ENCODE data around the gene LEMD1.

The LEMD1 gene

GRCh38 chr1:205447457-205448341 is 25.8 kb upstream of the LEMD1 start:
- no peak overlapping the region for H3K9ac ChIP-seq
- H3K36me3 ChIP-seq = no peaks in the 10 kb centered on the region
- H4K20me1 ChIP-seq = no peaks in the 10 kb centered on the region; the same call in 1 of the 2 replicates
- no peak overlapping the region for H3K27ac ChIP-seq
- H3K4me3 ChIP-seq = no peak overlapping the region
- peaks cover 31% of the 10 kb centered on the region for H3K27me3 ChIP-seq
- no peak for TF ChIP-seq Cebpa-rat (IDR thresholded peaks at IDR 0.05)
- no peak overlapping the region for H3K4me2 ChIP-seq
- H3K4me1 ChIP-seq = peaks cover 33% of the 10 kb centered on the region
- no peaks in the 10 kb centered on the region for H3K9me3 ChIP-seq

- TF ChIP-seq Cebpa-rat (IDR thresholded peaks at IDR 0.05) = no peak
- Histone ChIP-seq H4K20me1 (no peaks in the 10 kb centered on the region; the same call in 1 of the 2 replicates), H3K27me3 (peaks cover 22% of the 10 kb centered on the region; the same call in 1 of the 2 replicates), H3K9me3 (no peaks in the 10 kb centered on the region), H3K36me3 (no peaks in the 10 kb centered on the region), H3K27ac (no peak overlapping the region), H3K9ac (no peak overlapping the region), H3K4me1 (peaks cover 40% of the 10 kb centered on the region), H3K4me2 (no peak overlapping the region), H3K4me3 (no peak overlapping the region)
Observed at GRCh38 chr1:205446828-205447227, 25.0 kb upstream of the LEMD1 start.

- H3K4me1 ChIP-seq = peaks cover 51% of the 10 kb centered on the region
- no peak for TF ChIP-seq Cebpa-rat (IDR thresholded peaks at IDR 0.05)
- no peak overlapping the region for H3K4me3 ChIP-seq
- H3K27me3 ChIP-seq = peaks cover 10% of the 10 kb centered on the region; the same call in 1 of the 2 replicates
- H3K9ac ChIP-seq = no peak overlapping the region
- no peaks in the 10 kb centered on the region for H3K9me3 ChIP-seq
- no peaks in the 10 kb centered on the region for H4K20me1 ChIP-seq
- H3K27ac ChIP-seq = no peak overlapping the region
- no peak overlapping the region for H3K4me2 ChIP-seq
- no peaks in the 10 kb centered on the region for H3K36me3 ChIP-seq
Observed at GRCh38 chr1:205445646-205445935, 23.7 kb upstream of the LEMD1 start.

GRCh38 chr1:205444931-205445645 is 23.2 kb upstream of the LEMD1 start:
- no peaks in the 10 kb centered on the region for H4K20me1 ChIP-seq
- no peak overlapping the region for H3K9ac ChIP-seq
- no peaks in the 10 kb centered on the region for H3K9me3 ChIP-seq
- H3K4me3 ChIP-seq = no peak overlapping the region
- no peak overlapping the region for H3K27ac ChIP-seq
- peaks cover 7% of the 10 kb centered on the region; the same call in 1 of the 2 replicates for H3K27me3 ChIP-seq
- H3K36me3 ChIP-seq = no peaks in the 10 kb centered on the region
- no peak for TF ChIP-seq Cebpa-rat (IDR thresholded peaks at IDR 0.05)
- peaks cover 53% of the 10 kb centered on the region for H3K4me1 ChIP-seq
- H3K4me2 ChIP-seq = 0 out of 2 replicates have a peak overlapping the region, but pooled peaks have one; percentile 9

GRCh38 chr1:205444300-205444930 is 22.6 kb upstream of the LEMD1 start:
- Histone ChIP-seq H3K9me3 (no peaks in the 10 kb centered on the region), H3K4me1 (peaks cover 56% of the 10 kb centered on the region), H3K36me3 (no peaks in the 10 kb centered on the region), H3K9ac (no peak overlapping the region), H3K27ac (no peak overlapping the region), H3K4me3 (no peak overlapping the region), H3K4me2 (0 out of 2 replicates have a peak overlapping the region, but pooled peaks have one; percentile 9), H3K27me3 (peaks cover 7% of the 10 kb centered on the region; the same call in 1 of the 2 replicates), H4K20me1 (no peaks in the 10 kb centered on the region)
- TF ChIP-seq Cebpa-rat (IDR thresholded peaks at IDR 0.05) = no peak

- Histone ChIP-seq H3K4me1 (peaks cover 59% of the 10 kb centered on the region), H3K4me2 (no peak overlapping the region), H3K9me3 (no peaks in the 10 kb centered on the region), H4K20me1 (no peaks in the 10 kb centered on the region), H3K27me3 (peaks cover 7% of the 10 kb centered on the region; the same call in 1 of the 2 replicates), H3K27ac (no peak overlapping the region), H3K4me3 (no peak overlapping the region), H3K9ac (no peak overlapping the region), H3K36me3 (no peaks in the 10 kb centered on the region)
- TF ChIP-seq Cebpa-rat (IDR thresholded peaks at IDR 0.05) = no peak
Observed at GRCh38 chr1:205443585-205444299, 21.9 kb upstream of the LEMD1 start.

GRCh38 chr1:205442051-205442725 is 20.3 kb upstream of the LEMD1 start:
- no peaks in the 10 kb centered on the region for H4K20me1 ChIP-seq
- H3K36me3 ChIP-seq = no peaks in the 10 kb centered on the region
- H3K27ac ChIP-seq = peak overlapping the region; percentile 64
- H3K27me3 ChIP-seq = peaks cover 7% of the 10 kb centered on the region; the same call in 1 of the 2 replicates
- peaks cover 63% of the 10 kb centered on the region for H3K4me1 ChIP-seq
- H3K9ac ChIP-seq = no peak overlapping the region
- H3K9me3 ChIP-seq = no peaks in the 10 kb centered on the region
- TF ChIP-seq Cebpa-rat (IDR thresholded peaks at IDR 0.05) = no peak
- no peak overlapping the region for H3K4me3 ChIP-seq
- peak overlapping the region; percentile 79 for H3K4me2 ChIP-seq

GRCh38 chr1:205441716-205442050 is 19.8 kb upstream of the LEMD1 start:
- H4K20me1 ChIP-seq = no peaks in the 10 kb centered on the region
- H3K4me1 ChIP-seq = peaks cover 63% of the 10 kb centered on the region
- peak overlapping the region; percentile 64 for H3K27ac ChIP-seq
- peaks cover 7% of the 10 kb centered on the region; the same call in 1 of the 2 replicates for H3K27me3 ChIP-seq
- H3K36me3 ChIP-seq = no peaks in the 10 kb centered on the region
- H3K9ac ChIP-seq = no peak overlapping the region
- H3K9me3 ChIP-seq = no peaks in the 10 kb centered on the region
- H3K4me2 ChIP-seq = peak overlapping the region; percentile 79
- no peak overlapping the region for H3K4me3 ChIP-seq
- TF ChIP-seq Cebpa-rat (IDR thresholded peaks at IDR 0.05) = no peak

- Histone ChIP-seq H3K4me3 (peak overlapping the region; percentile 54), H3K27me3 (peaks cover 7% of the 10 kb centered on the region; the same call in 1 of the 2 replicates), H3K27ac (peak overlapping the region; percentile 83), H3K36me3 (no peaks in the 10 kb centered on the region), H3K9ac (peak overlapping the region; percentile 66; the same call in 1 of the 2 replicates), H3K4me1 (peaks cover 63% of the 10 kb centered on the region), H4K20me1 (no peaks in the 10 kb centered on the region), H3K4me2 (peak overlapping the region; percentile 79), H3K9me3 (no peaks in the 10 kb centered on the region)
- TF ChIP-seq Cebpa-rat (IDR thresholded peaks at IDR 0.05) = no peak
Observed at GRCh38 chr1:205441318-205441633, 19.4 kb upstream of the LEMD1 start.

All from BLaER1 (cell line).